HepG2 (cell line): ENCODE measurements around the gene SYNGR2. TPM values are rescaled to one million over a fixed set of nuclear protein-coding genes. Genes with fewer than 3 reads are reported as not detected.

ENCODE experiments used
- ETS1 ChIP-seq: sonication (generic); formaldehyde crosslinking; IDR thresholded peaks from 2 replicates; pipeline ENCODE4 v1.4.0; 2020; ENCODE audit warnings: missing genetic modification reagents
- MTERF4 ChIP-seq: sonication (generic); formaldehyde crosslinking; IDR thresholded peaks from 2 replicates; pipeline ENCODE4 v1.8.0; 2023; ENCODE audit warnings: mild to moderate bottlenecking, missing genetic modification reagents
- MXD3 ChIP-seq: IDR thresholded peaks from 2 replicates; pipeline ENCODE4 v1.6.1; 2016; ENCODE audit warnings: mild to moderate bottlenecking, missing biosample characterization, missing genetic modification reagents
- POLR2AphosphoS5 ChIP-seq: IDR thresholded peaks from 2 replicates; pipeline ENCODE4 v1.6.1; 2012; ENCODE audit warnings: low read depth, low read length
- RBAK ChIP-seq: sonication (generic); formaldehyde crosslinking; IDR thresholded peaks from 2 replicates; pipeline ENCODE4 v1.5.1; 2020; ENCODE audit warnings: mild to moderate bottlenecking, missing genetic modification reagents
- ZNF264 ChIP-seq: sonication (generic); formaldehyde crosslinking; IDR thresholded peaks from 2 replicates; pipeline ENCODE4 v1.4.0; 2020; ENCODE audit warnings: missing genetic modification reagents
- ZNF362 ChIP-seq: sonication (generic); formaldehyde crosslinking; IDR thresholded peaks from 2 replicates; pipeline ENCODE4 v1.4.0; 2020; ENCODE audit warnings: missing genetic modification reagents, mild to moderate bottlenecking, borderline replicate concordance
- ZZZ3 ChIP-seq: sonication (generic); formaldehyde crosslinking; IDR thresholded peaks from 2 replicates; pipeline ENCODE4 v1.4.0; 2020; ENCODE audit warnings: missing genetic modification reagents, mild to moderate bottlenecking, borderline replicate concordance
- polyA plus RNA-seq, 8 experiments: library from polyadenylated mRNA; depleted of rRNA in 3 of 8; stranded (reverse) in 7 of 8; unstranded in 1 of 8; fragments of >200 nt; fragmentation: Illumina TruSeq in 4 of 8; extraction: Trizol in 4 of 8; gene quantifications; 2 replicates each; pipeline versions ENCODE4 v1.2.1 to v1.2.3, GENCODE V29; 2011 to 2016; ENCODE audit warnings: low read depth in 4 of 8, missing spikeins in 1 of 8, mixed read lengths in 1 of 8; ENCODE audit not compliant: insufficient read depth in 1 of 8
- total RNA-seq, 5 experiments: library from RNA; depleted of rRNA; stranded (reverse); fragments of >200 nt; fragmentation: Illumina TruSeq; extraction: Trizol; gene quantifications; 2 replicates each; pipeline ENCODE4 v1.2.3, GENCODE V29; 2016; ENCODE audit warnings: low read depth in 1 of 5
- TF ChIP-seq, protein P1 (sequence below), 2 experiments: sonication (generic) in 1 of 2; formaldehyde crosslinking in 1 of 2; IDR thresholded peaks; 2 replicates each; pipeline versions ENCODE4 v1.4.0 to v1.6.1; 2016 to 2020; ENCODE audit warnings: borderline replicate concordance in 1 of 2, low read depth in 1 of 2, mild to moderate bottlenecking in 1 of 2, missing genetic modification reagents in 1 of 2
- TF ChIP-seq, protein P2 (sequence below): sonication (generic); formaldehyde crosslinking; IDR thresholded peaks from 2 replicates; pipeline ENCODE4 v1.4.0; 2020; ENCODE audit warnings: low read depth, missing genetic modification reagents
- TF ChIP-seq, protein P3 (sequence below): sonication (generic); formaldehyde crosslinking; IDR thresholded peaks from 2 replicates; pipeline ENCODE4 v1.5.1; 2020; ENCODE audit warnings: mild to moderate bottlenecking, missing genetic modification reagents

SYNGR2 gene
- total and polyA plus RNA-seq, 2 of the 13 experiments (the other 11 are each of a cell fraction or from before 2014, with no cell fraction given) = 46.7 to 170 TPM

GRCh38 chr17:78168242-78168902, at the start of gene SYNGR2 (continued):
- TF ChIP-seq MXD3 (CRISPR knock-in tag) (no peak; the same call in 1 of the 2 replicates), ZNF264 (CRISPR knock-in tag) (no peak), POLR2AphosphoS5 (peak; percentile 63; the same call in 1 of the 2 replicates), ETS1 (CRISPR knock-in tag) (no peak), ZNF362 (CRISPR knock-in tag) (no peak), ZZZ3 (CRISPR knock-in tag) (no peak), RBAK (CRISPR knock-in tag) (no peak), MTERF4 (0 out of 2 replicates have a peak, but pooled peaks have one; percentile 22)
- TF ChIP-seq, protein P1, sequence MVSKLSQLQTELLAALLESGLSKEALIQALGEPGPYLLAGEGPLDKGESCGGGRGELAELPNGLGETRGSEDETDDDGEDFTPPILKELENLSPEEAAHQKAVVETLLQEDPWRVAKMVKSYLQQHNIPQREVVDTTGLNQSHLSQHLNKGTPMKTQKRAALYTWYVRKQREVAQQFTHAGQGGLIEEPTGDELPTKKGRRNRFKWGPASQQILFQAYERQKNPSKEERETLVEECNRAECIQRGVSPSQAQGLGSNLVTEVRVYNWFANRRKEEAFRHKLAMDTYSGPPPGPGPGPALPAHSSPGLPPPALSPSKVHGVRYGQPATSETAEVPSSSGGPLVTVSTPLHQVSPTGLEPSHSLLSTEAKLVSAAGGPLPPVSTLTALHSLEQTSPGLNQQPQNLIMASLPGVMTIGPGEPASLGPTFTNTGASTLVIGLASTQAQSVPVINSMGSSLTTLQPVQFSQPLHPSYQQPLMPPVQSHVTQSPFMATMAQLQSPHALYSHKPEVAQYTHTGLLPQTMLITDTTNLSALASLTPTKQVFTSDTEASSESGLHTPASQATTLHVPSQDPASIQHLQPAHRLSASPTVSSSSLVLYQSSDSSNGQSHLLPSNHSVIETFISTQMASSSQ (IDR thresholded peaks at IDR 0.05; ENCODE audit: low read depth) = no peak
- TF ChIP-seq, protein P1 (CRISPR knock-in tag; IDR thresholded peaks at IDR 0.05; ENCODE audit: borderline replicate concordance) = peak; percentile 27
- TF ChIP-seq, protein P2, sequence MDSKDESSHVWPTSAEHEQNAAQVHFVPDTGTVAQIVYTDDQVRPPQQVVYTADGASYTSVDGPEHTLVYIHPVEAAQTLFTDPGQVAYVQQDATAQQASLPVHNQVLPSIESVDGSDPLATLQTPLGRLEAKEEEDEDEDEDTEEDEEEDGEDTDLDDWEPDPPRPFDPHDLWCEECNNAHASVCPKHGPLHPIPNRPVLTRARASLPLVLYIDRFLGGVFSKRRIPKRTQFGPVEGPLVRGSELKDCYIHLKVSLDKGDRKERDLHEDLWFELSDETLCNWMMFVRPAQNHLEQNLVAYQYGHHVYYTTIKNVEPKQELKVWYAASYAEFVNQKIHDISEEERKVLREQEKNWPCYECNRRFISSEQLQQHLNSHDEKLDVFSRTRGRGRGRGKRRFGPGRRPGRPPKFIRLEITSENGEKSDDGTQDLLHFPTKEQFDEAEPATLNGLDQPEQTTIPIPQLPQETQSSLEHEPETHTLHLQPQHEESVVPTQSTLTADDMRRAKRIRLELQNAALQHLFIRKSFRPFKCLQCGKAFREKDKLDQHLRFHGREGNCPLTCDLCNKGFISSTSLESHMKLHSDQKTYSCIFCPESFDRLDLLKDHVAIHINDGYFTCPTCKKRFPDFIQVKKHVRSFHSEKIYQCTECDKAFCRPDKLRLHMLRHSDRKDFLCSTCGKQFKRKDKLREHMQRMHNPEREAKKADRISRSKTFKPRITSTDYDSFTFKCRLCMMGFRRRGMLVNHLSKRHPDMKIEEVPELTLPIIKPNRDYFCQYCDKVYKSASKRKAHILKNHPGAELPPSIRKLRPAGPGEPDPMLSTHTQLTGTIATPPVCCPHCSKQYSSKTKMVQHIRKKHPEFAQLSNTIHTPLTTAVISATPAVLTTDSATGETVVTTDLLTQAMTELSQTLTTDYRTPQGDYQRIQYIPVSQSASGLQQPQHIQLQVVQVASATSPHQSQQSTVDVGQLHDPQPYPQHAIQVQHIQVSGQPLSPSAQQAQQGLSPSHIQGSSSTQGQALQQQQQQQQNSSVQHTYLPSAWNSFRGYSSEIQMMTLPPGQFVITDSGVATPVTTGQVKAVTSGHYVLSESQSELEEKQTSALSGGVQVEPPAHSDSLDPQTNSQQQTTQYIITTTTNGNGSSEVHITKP (CRISPR knock-in tag) = peak; percentile 20; the same call in 1 of the 2 replicates
- TF ChIP-seq, protein P3, sequence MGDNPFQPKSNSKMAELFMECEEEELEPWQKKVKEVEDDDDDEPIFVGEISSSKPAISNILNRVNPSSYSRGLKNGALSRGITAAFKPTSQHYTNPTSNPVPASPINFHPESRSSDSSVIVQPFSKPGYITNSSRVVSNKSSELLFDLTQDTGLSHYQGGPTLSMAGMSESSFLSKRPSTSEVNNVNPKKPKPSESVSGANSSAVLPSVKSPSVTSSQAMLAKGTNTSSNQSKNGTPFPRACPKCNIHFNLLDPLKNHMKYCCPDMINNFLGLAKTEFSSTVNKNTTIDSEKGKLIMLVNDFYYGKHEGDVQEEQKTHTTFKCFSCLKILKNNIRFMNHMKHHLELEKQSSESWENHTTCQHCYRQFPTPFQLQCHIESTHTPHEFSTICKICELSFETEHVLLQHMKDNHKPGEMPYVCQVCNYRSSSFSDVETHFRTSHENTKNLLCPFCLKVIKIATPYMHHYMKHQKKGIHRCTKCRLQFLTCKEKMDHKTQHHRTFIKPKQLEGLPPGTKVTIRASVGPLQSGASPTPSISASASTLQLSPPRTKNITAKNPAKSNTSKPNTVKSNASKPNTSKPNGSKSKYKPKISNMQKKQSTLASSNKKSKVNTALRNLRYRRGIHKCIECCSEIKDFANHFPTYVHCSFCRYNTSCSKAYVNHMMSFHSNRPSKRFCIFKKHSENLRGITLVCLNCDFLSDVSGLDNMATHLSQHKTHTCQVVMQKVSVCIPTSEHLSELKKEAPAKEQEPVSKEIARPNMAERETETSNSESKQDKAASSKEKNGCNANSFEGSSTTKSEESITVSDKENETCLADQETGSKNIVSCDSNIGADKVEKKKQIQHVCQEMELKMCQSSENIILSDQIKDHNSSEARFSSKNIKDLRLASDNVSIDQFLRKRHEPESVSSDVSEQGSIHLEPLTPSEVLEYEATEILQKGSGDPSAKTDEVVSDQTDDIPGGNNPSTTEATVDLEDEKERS (CRISPR knock-in tag) = no peak
